ENCODE results near the gene OSBPL5.

The OSBPL5 gene

GRCh38 chr11:3144296-3145205, 20.6 kb downstream of the OSBPL5 start:
- Mint-ChIP-seq H3K4me1 (ENCODE audit: low read depth) (no peaks in the 10 kb centered on the region), H3K27ac (no peak overlapping the region), H3K36me3 (ENCODE audit: low read depth) (no peaks in the 10 kb centered on the region), H3K9me3 (no peaks in the 10 kb centered on the region), H3K4me3 (no peak overlapping the region), H3K27me3 (ENCODE audit: low read depth) (no peaks in the 10 kb centered on the region)

GRCh38 chr11:3143136-3143880, 21.8 kb downstream of the OSBPL5 start:
- H3K4me3 Mint-ChIP-seq, result no peak overlapping the region
- no peaks in the 10 kb centered on the region for H3K4me1 Mint-ChIP-seq (ENCODE audit: low read depth)
- H3K9me3 Mint-ChIP-seq, result no peaks in the 10 kb centered on the region
- H3K36me3 Mint-ChIP-seq (ENCODE audit: low read depth), result no peaks in the 10 kb centered on the region
- H3K27me3 Mint-ChIP-seq (ENCODE audit: low read depth), result no peaks in the 10 kb centered on the region
- no peak overlapping the region for H3K27ac Mint-ChIP-seq

- no peaks in the 10 kb centered on the region for H3K9me3 Mint-ChIP-seq
- H3K27me3 Mint-ChIP-seq (ENCODE audit: low read depth), result no peaks in the 10 kb centered on the region
- no peak overlapping the region for H3K27ac Mint-ChIP-seq
- no peaks in the 10 kb centered on the region for H3K4me1 Mint-ChIP-seq (ENCODE audit: low read depth)
- no peaks in the 10 kb centered on the region for H3K36me3 Mint-ChIP-seq (ENCODE audit: low read depth)
- no peak overlapping the region for H3K4me3 Mint-ChIP-seq
Measured at GRCh38 chr11:3140291-3140603, 24.9 kb downstream of the OSBPL5 start.

- no peaks in the 10 kb centered on the region for H3K9me3 Mint-ChIP-seq
- no peaks in the 10 kb centered on the region for H3K27me3 Mint-ChIP-seq (ENCODE audit: low read depth)
- no peaks in the 10 kb centered on the region for H3K36me3 Mint-ChIP-seq (ENCODE audit: low read depth)
- H3K27ac Mint-ChIP-seq, result no peak overlapping the region
- no peaks in the 10 kb centered on the region for H3K4me1 Mint-ChIP-seq (ENCODE audit: low read depth)
- H3K4me3 Mint-ChIP-seq, result no peak overlapping the region
Measured at GRCh38 chr11:3139481-3140290, 25.4 kb downstream of the OSBPL5 start.

- H3K4me1 Mint-ChIP-seq (ENCODE audit: low read depth), result no peaks in the 10 kb centered on the region
- H3K27me3 Mint-ChIP-seq (ENCODE audit: low read depth), result no peaks in the 10 kb centered on the region
- H3K27ac Mint-ChIP-seq, result no peak overlapping the region
- no peak overlapping the region for H3K4me3 Mint-ChIP-seq
- H3K9me3 Mint-ChIP-seq, result no peaks in the 10 kb centered on the region
- H3K36me3 Mint-ChIP-seq (ENCODE audit: low read depth), result no peaks in the 10 kb centered on the region
Measured at GRCh38 chr11:3139086-3139440, 26.0 kb downstream of the OSBPL5 start.

GRCh38 chr11:3138178-3139085, 26.7 kb downstream of the OSBPL5 start:
- H3K27me3 Mint-ChIP-seq (ENCODE audit: low read depth), result no peaks in the 10 kb centered on the region
- no peak overlapping the region for H3K27ac Mint-ChIP-seq
- H3K4me1 Mint-ChIP-seq (ENCODE audit: low read depth), result no peaks in the 10 kb centered on the region
- H3K9me3 Mint-ChIP-seq, result no peaks in the 10 kb centered on the region
- no peak overlapping the region for H3K4me3 Mint-ChIP-seq
- no peaks in the 10 kb centered on the region for H3K36me3 Mint-ChIP-seq (ENCODE audit: low read depth)

GRCh38 chr11:3137486-3138177, 27.5 kb downstream of the OSBPL5 start:
- Mint-ChIP-seq H3K4me3 (no peak overlapping the region), H3K27me3 (ENCODE audit: low read depth) (no peaks in the 10 kb centered on the region), H3K9me3 (no peaks in the 10 kb centered on the region), H3K4me1 (ENCODE audit: low read depth) (no peaks in the 10 kb centered on the region), H3K27ac (no peak overlapping the region), H3K36me3 (ENCODE audit: low read depth) (no peaks in the 10 kb centered on the region)

- H3K36me3 Mint-ChIP-seq (ENCODE audit: low read depth), result no peaks in the 10 kb centered on the region
- no peaks in the 10 kb centered on the region for H3K4me1 Mint-ChIP-seq (ENCODE audit: low read depth)
- H3K27me3 Mint-ChIP-seq (ENCODE audit: low read depth), result no peaks in the 10 kb centered on the region
- no peak overlapping the region for H3K27ac Mint-ChIP-seq
- no peaks in the 10 kb centered on the region for H3K9me3 Mint-ChIP-seq
- no peak overlapping the region for H3K4me3 Mint-ChIP-seq
Measured at GRCh38 chr11:3136546-3137455, 28.3 kb downstream of the OSBPL5 start.

- H3K27ac Mint-ChIP-seq, result no peak overlapping the region
- no peaks in the 10 kb centered on the region for H3K36me3 Mint-ChIP-seq (ENCODE audit: low read depth)
- H3K4me3 Mint-ChIP-seq, result no peak overlapping the region
- no peaks in the 10 kb centered on the region for H3K9me3 Mint-ChIP-seq
- H3K4me1 Mint-ChIP-seq (ENCODE audit: low read depth), result no peaks in the 10 kb centered on the region
- no peaks in the 10 kb centered on the region for H3K27me3 Mint-ChIP-seq (ENCODE audit: low read depth)
Measured at GRCh38 chr11:3135481-3136440, 29.3 kb downstream of the OSBPL5 start.

- Mint-ChIP-seq H3K36me3 (ENCODE audit: low read depth) (no peaks in the 10 kb centered on the region), H3K9me3 (no peaks in the 10 kb centered on the region), H3K27ac (no peak overlapping the region), H3K4me3 (no peak overlapping the region), H3K4me1 (ENCODE audit: low read depth) (no peaks in the 10 kb centered on the region), H3K27me3 (ENCODE audit: low read depth) (no peaks in the 10 kb centered on the region)
Measured at GRCh38 chr11:3134651-3135480, 30.2 kb downstream of the OSBPL5 start.

GRCh38 chr11:3134218-3134621, 30.9 kb downstream of the OSBPL5 start:
- Mint-ChIP-seq H3K9me3 (no peaks in the 10 kb centered on the region), H3K4me1 (ENCODE audit: low read depth) (no peaks in the 10 kb centered on the region), H3K36me3 (ENCODE audit: low read depth) (no peaks in the 10 kb centered on the region), H3K4me3 (no peak overlapping the region), H3K27me3 (ENCODE audit: low read depth) (no peaks in the 10 kb centered on the region), H3K27ac (no peak overlapping the region)

All from T-helper 1 cell treated with Interleukin-12 subunit alpha and Interleukin-12 subunit beta and Interleukin-4 antibody, amounts not matched to agents 30 μg/mL and 1 μg/mL, for 36 hours (primary cell).